Activated T-cell treated with anti-CD3 and anti-CD28 coated beads, Interleukin-2, amount 50 U/mL, for 72 hours (primary cell): ENCODE results near the gene MAGI2. TPM values are rescaled to one million over a fixed set of nuclear protein-coding genes. Genes with fewer than 3 reads are reported as not detected.

Source experiments
- ATAC-seq, 2 donors: fragments of 150-1000 bp; cut with Tn5 transposase; replicated peaks in 1 of 2; 2 replicates each; pipeline ENCODE4 v1.10.0; 2021; ENCODE audit warnings: moderate library complexity in 2 of 2, mild to moderate bottlenecking in 1 of 2
- DNase-seq, 2 donors: peaks; one replicate each; pipeline ENCODE4 v3.0.0; 2021 to 2022; ENCODE audit warnings: mixed read lengths in 1 of 2
- H3K27ac Mint-ChIP-seq: one replicate; pipeline ENCODE4 v1.8.0; 2022; ENCODE audit warnings: mild to moderate bottlenecking, moderate library complexity, mixed read lengths
- H3K27me3 Mint-ChIP-seq: one replicate; pipeline ENCODE4 v1.8.0; 2022; ENCODE audit warnings: low read depth, mixed read lengths
- H3K36me3 Mint-ChIP-seq, 2 donors: one replicate each; pipeline ENCODE4 v1.8.0; 2022; ENCODE audit warnings: mixed read lengths in 2 of 2, mild to moderate bottlenecking in 1 of 2; ENCODE audit not compliant: insufficient read depth in 2 of 2
- H3K4me1 Mint-ChIP-seq: one replicate; pipeline ENCODE4 v1.8.0; 2022; ENCODE audit warnings: low read depth, mixed read lengths
- H3K4me3 Mint-ChIP-seq, 2 donors: one replicate each; pipeline ENCODE4 v1.8.0; 2022; ENCODE audit warnings: mild to moderate bottlenecking in 2 of 2, mixed read lengths in 2 of 2, moderate library complexity in 2 of 2
- H3K9me3 Mint-ChIP-seq, 2 donors: one replicate each; pipeline ENCODE4 v1.8.0; 2022; ENCODE audit warnings: mixed read lengths in 2 of 2
- total RNA-seq, 2 donors: library from RNA; stranded (reverse); gene quantifications; one replicate each; pipeline ENCODE4 v1.2.3, GENCODE V29; 2022

The MAGI2 gene
- total RNA-seq, 2 donors from 2014 or later, result 0.31 to 0.44 TPM

GRCh38 chr7:79434098-79434497 is 19.4 kb downstream of the MAGI2 start:
- Mint-ChIP-seq H3K9me3 (peaks cover 0 to 2% of the 10 kb centered on the region in 2 donors), H3K4me1 (no peaks in the 10 kb centered on the region), H3K36me3 (no peaks in the 10 kb centered on the region), H3K27ac (no peak overlapping the region), H3K4me3 (no peak overlapping the region), H3K27me3 (peaks cover 6% of the 10 kb centered on the region)
- no peak for DNase-seq
- ATAC-seq, result no peak

GRCh38 chr7:79430391-79430790 is 23.1 kb downstream of the MAGI2 start:
- H3K4me3 Mint-ChIP-seq, result no peak overlapping the region
- peaks cover 6% of the 10 kb centered on the region for H3K27me3 Mint-ChIP-seq
- no peak for DNase-seq
- no peak for ATAC-seq
- no peaks in the 10 kb centered on the region for H3K4me1 Mint-ChIP-seq
- no peak overlapping the region for H3K27ac Mint-ChIP-seq
- no peaks in the 10 kb centered on the region for H3K36me3 Mint-ChIP-seq
- peaks cover 0 to 2% of the 10 kb centered on the region in 2 donors for H3K9me3 Mint-ChIP-seq

GRCh38 chr7:79425665-79426064 is 27.8 kb downstream of the MAGI2 start:
- no peak for ATAC-seq
- no peak for DNase-seq
- no peak overlapping the region for H3K27ac Mint-ChIP-seq
- H3K9me3 Mint-ChIP-seq, result no peaks in the 10 kb centered on the region
- no peaks in the 10 kb centered on the region for H3K36me3 Mint-ChIP-seq
- H3K4me1 Mint-ChIP-seq, result no peaks in the 10 kb centered on the region
- no peak overlapping the region for H3K4me3 Mint-ChIP-seq
- no peaks in the 10 kb centered on the region for H3K27me3 Mint-ChIP-seq

GRCh38 chr7:79421751-79422150 is 31.7 kb downstream of the MAGI2 start:
- Mint-ChIP-seq H3K27me3 (no peaks in the 10 kb centered on the region), H3K4me3 (no peak overlapping the region), H3K9me3 (no peaks in the 10 kb centered on the region), H3K27ac (no peak overlapping the region), H3K36me3 (no peaks in the 10 kb centered on the region), H3K4me1 (no peaks in the 10 kb centered on the region)
- no peak for ATAC-seq
- no peak for DNase-seq

GRCh38 chr7:79420464-79420863 is 33.0 kb downstream of the MAGI2 start:
- H3K27me3 Mint-ChIP-seq, result no peaks in the 10 kb centered on the region
- ATAC-seq (no peak), DNase-seq (no peak)
- no peaks in the 10 kb centered on the region for H3K4me1 Mint-ChIP-seq
- no peaks in the 10 kb centered on the region for H3K36me3 Mint-ChIP-seq
- no peaks in the 10 kb centered on the region for H3K9me3 Mint-ChIP-seq
- no peak overlapping the region for H3K4me3 Mint-ChIP-seq
- no peak overlapping the region for H3K27ac Mint-ChIP-seq

- Mint-ChIP-seq H3K4me1 (no peaks in the 10 kb centered on the region), H3K9me3 (no peaks in the 10 kb centered on the region), H3K36me3 (no peaks in the 10 kb centered on the region), H3K4me3 (no peak overlapping the region), H3K27me3 (no peaks in the 10 kb centered on the region), H3K27ac (no peak overlapping the region)
- ATAC-seq, result no peak
- DNase-seq, result no peak
Measured at GRCh38 chr7:79414910-79415309, 38.6 kb downstream of the MAGI2 start.

- Mint-ChIP-seq H3K4me1 (no peaks in the 10 kb centered on the region), H3K27ac (no peak overlapping the region), H3K4me3 (no peak overlapping the region), H3K9me3 (no peaks in the 10 kb centered on the region), H3K36me3 (no peaks in the 10 kb centered on the region), H3K27me3 (no peaks in the 10 kb centered on the region)
- DNase-seq (no peak), ATAC-seq (no peak)
Measured at GRCh38 chr7:79412915-79413314, 40.6 kb downstream of the MAGI2 start.

- Mint-ChIP-seq H3K4me1 (no peaks in the 10 kb centered on the region), H3K36me3 (no peaks in the 10 kb centered on the region), H3K27ac (no peak overlapping the region), H3K9me3 (no peaks in the 10 kb centered on the region), H3K4me3 (no peak overlapping the region), H3K27me3 (no peaks in the 10 kb centered on the region)
- ATAC-seq (no peak), DNase-seq (no peak)
Measured at GRCh38 chr7:79412438-79412837, 41.0 kb downstream of the MAGI2 start.

GRCh38 chr7:79410345-79410744 is 43.1 kb downstream of the MAGI2 start:
- H3K27ac Mint-ChIP-seq, result no peak overlapping the region
- H3K36me3 Mint-ChIP-seq, result no peaks in the 10 kb centered on the region
- H3K9me3 Mint-ChIP-seq, result no peaks in the 10 kb centered on the region
- no peak for ATAC-seq
- H3K4me1 Mint-ChIP-seq, result no peaks in the 10 kb centered on the region
- H3K4me3 Mint-ChIP-seq, result no peak overlapping the region
- DNase-seq, result no peak
- no peaks in the 10 kb centered on the region for H3K27me3 Mint-ChIP-seq

GRCh38 chr7:79407351-79407750 is 46.1 kb downstream of the MAGI2 start:
- ATAC-seq, result no peak
- H3K27me3 Mint-ChIP-seq, result no peaks in the 10 kb centered on the region

GRCh38 chr7:79406371-79406770 is 47.1 kb downstream of the MAGI2 start:
- Mint-ChIP-seq H3K27ac (no peak overlapping the region), H3K4me1 (no peaks in the 10 kb centered on the region), H3K27me3 (no peaks in the 10 kb centered on the region), H3K36me3 (no peaks in the 10 kb centered on the region), H3K9me3 (no peaks in the 10 kb centered on the region), H3K4me3 (no peak overlapping the region)
- no peak for ATAC-seq
- DNase-seq, result no peak

More at GRCh38 chr7:79407351-79407750, 46.1 kb downstream of the MAGI2 start:
- Mint-ChIP-seq H3K27ac (no peak overlapping the region), H3K36me3 (no peaks in the 10 kb centered on the region), H3K4me1 (no peaks in the 10 kb centered on the region), H3K9me3 (no peaks in the 10 kb centered on the region), H3K4me3 (no peak overlapping the region)
- DNase-seq, result no peak

GRCh38 chr7:79405368-79405767 is 48.1 kb downstream of the MAGI2 start:
- no peak overlapping the region for H3K27ac Mint-ChIP-seq
- H3K27me3 Mint-ChIP-seq, result no peaks in the 10 kb centered on the region
- no peaks in the 10 kb centered on the region for H3K36me3 Mint-ChIP-seq
- DNase-seq (no peak), ATAC-seq (no peak)
- H3K9me3 Mint-ChIP-seq, result no peaks in the 10 kb centered on the region
- H3K4me3 Mint-ChIP-seq, result no peak overlapping the region
- no peaks in the 10 kb centered on the region for H3K4me1 Mint-ChIP-seq

- DNase-seq, result no peak
- H3K4me3 Mint-ChIP-seq, result no peak overlapping the region
- no peaks in the 10 kb centered on the region for H3K27me3 Mint-ChIP-seq
- ATAC-seq, result no peak
- no peaks in the 10 kb centered on the region for H3K36me3 Mint-ChIP-seq
- H3K9me3 Mint-ChIP-seq, result no peaks in the 10 kb centered on the region
- H3K27ac Mint-ChIP-seq, result no peak overlapping the region
- H3K4me1 Mint-ChIP-seq, result no peaks in the 10 kb centered on the region
Measured at GRCh38 chr7:79403879-79404278, 49.6 kb downstream of the MAGI2 start.

- ATAC-seq (no peak), DNase-seq (no peak)
- Mint-ChIP-seq H3K27me3 (no peaks in the 10 kb centered on the region), H3K27ac (no peak overlapping the region), H3K4me3 (no peak overlapping the region), H3K4me1 (no peaks in the 10 kb centered on the region), H3K36me3 (no peaks in the 10 kb centered on the region), H3K9me3 (no peaks in the 10 kb centered on the region)
Measured at GRCh38 chr7:79403451-79403850, 50.0 kb downstream of the MAGI2 start.
